GM12872 (cell line): ENCODE results near the gene ABCA12.

Experiments
- CTCF ChIP-seq: IDR thresholded peaks from 3 replicates; pipeline ENCODE4 v1.5.1; 2011; ENCODE audit warnings: low read depth, mild to moderate bottlenecking, low read length, moderate library complexity; ENCODE audit not compliant: insufficient read depth

ABCA12 gene

GRCh38 chr2:214899751-214900150 lies 238.7 kb downstream of the ABCA12 start:
- TF ChIP-seq CTCF: no peak

- TF ChIP-seq CTCF: no peak
Observed at GRCh38 chr2:214896274-214896673, 242.2 kb downstream of the ABCA12 start.

- TF ChIP-seq CTCF: no peak
Observed at GRCh38 chr2:214895469-214895868, 243.0 kb downstream of the ABCA12 start.

GRCh38 chr2:214889301-214889700 lies 249.1 kb downstream of the ABCA12 start:
- no peak for TF ChIP-seq CTCF

GRCh38 chr2:214881647-214882202 lies 256.7 kb downstream of the ABCA12 start:
- TF ChIP-seq CTCF: no peak
